HepG2 (cell line): ENCODE measurements around the gene LRRN3. TPM values are rescaled to one million over a fixed set of nuclear protein-coding genes. Genes with fewer than 3 reads are reported as not detected.

ENCODE experiments used
- ATAC-seq: fragments of 200-7000 bp; cut with Tn5 transposase; 3 replicates; pipeline ENCODE4 v1.9.1; 2020; ENCODE audit warnings: mild to moderate bottlenecking, moderate library complexity
- BruUV-seq: library from RNA; stranded (reverse); fragments of 400-500 nt; replicated peaks from 2 replicates; lab custom pipeline; 2021; lab: Mats Ljungman, UMichigan
- CTCF ChIA-PET: fragments of 300-600 bp; formaldehyde crosslinking; extraction: SDS; loops from one replicate; lab custom pipeline; 2021; ENCODE audit warnings: low total read pairs, inconsistent platforms, low intra/inter-chr PET ratio; lab: Yijun Ruan, JAX
- POLR2A ChIA-PET: fragments of 350-600 bp; sonication (Branson Sonifier 250); formaldehyde crosslinking; loops from one replicate; lab custom pipeline; 2020; ENCODE audit warnings: antibody characterized with exemption, inconsistent platforms; lab: Yijun Ruan, JAX
- DNase-seq: peaks from one replicate; pipeline ENCODE4 v3.0.0-alpha.2; 2015; ENCODE audit warnings: low spot score
- FAIRE-seq: peaks from 3 replicates; lab custom pipeline; 2011; peaks lifted over from hg19 to GRCh38; lab: Jason Lieb, UNC
- H2AFZ ChIP-seq: one replicate; pipeline ENCODE4 v1.6.1; 2011; ENCODE audit warnings: low read length, inconsistent platforms
- H3K27ac ChIP-seq: fragments of 300-600 bp; 3 replicates; pipeline ENCODE4 v1.8.0; 2011; ENCODE audit warnings: mixed run types, mild to moderate bottlenecking, mixed read lengths, low read length, inconsistent platforms; ENCODE audit not compliant: insufficient read depth; ENCODE audit errors: extremely low read length
- H3K27me3 ChIP-seq, 2 experiments: fragments of 200-600 bp in 1 of 2; 2 replicates in 1 of 2; 3 replicates in 1 of 2; pipeline versions ENCODE4 v1.6.0 to v1.8.0; 2011; ENCODE audit warnings: low read length in 2 of 2, mild to moderate bottlenecking in 2 of 2, moderate library complexity in 2 of 2, inconsistent platforms in 1 of 2; ENCODE audit not compliant: insufficient read depth in 2 of 2, control insufficient read depth in 1 of 2
- H3K36me3 ChIP-seq, 2 experiments: fragments of 200-600 bp in 1 of 2; replicated peaks in 1 of 2; 2 replicates in 1 of 2; 3 replicates in 1 of 2; pipeline versions ENCODE4 v1.5.1 to v1.8.0; 2011; ENCODE audit warnings: low read length in 2 of 2, inconsistent platforms in 1 of 2; ENCODE audit not compliant: insufficient read depth in 2 of 2, control insufficient read depth in 1 of 2
- H3K4me1 ChIP-seq: 2 replicates; pipeline ENCODE4 v1.5.1; 2012; ENCODE audit warnings: low read length, inconsistent platforms; ENCODE audit not compliant: insufficient read depth
- H3K4me2 ChIP-seq: 2 replicates; pipeline ENCODE4 v1.6.0; 2011; ENCODE audit warnings: low read depth, low read length, inconsistent platforms
- H3K4me3 ChIP-seq, 3 experiments: fragments of 200-600 bp in 1 of 3; sonication (generic), shearing (Covaris generic) in 1 of 3; replicated peaks in 1 of 3; 2 replicates each; pipeline ENCODE4 v1.5.1; 2011 to 2016; ENCODE audit warnings: low read length in 3 of 3, inconsistent platforms in 2 of 3, low read depth in 2 of 3, mild to moderate bottlenecking in 2 of 3, control low read depth in 1 of 3, mixed read lengths in 1 of 3; ENCODE audit not compliant: insufficient read depth in 1 of 3
- H3K79me2 ChIP-seq: one replicate; pipeline ENCODE4 v1.6.1; 2011; ENCODE audit warnings: low read length, inconsistent platforms; ENCODE audit not compliant: insufficient read depth
- H3K9ac ChIP-seq: 2 replicates; pipeline ENCODE4 v1.6.0; 2011; ENCODE audit warnings: mild to moderate bottlenecking, low read depth, low read length, inconsistent platforms; ENCODE audit not compliant: insufficient read depth
- H3K9me3 ChIP-seq: 2 replicates; pipeline ENCODE4 v1.5.1; 2012; ENCODE audit warnings: mild to moderate bottlenecking, low read length
- H4K20me1 ChIP-seq: 2 replicates; pipeline ENCODE4 v1.6.0; 2011; ENCODE audit warnings: inconsistent platforms, mild to moderate bottlenecking, low read length, moderate library complexity; ENCODE audit not compliant: insufficient read depth
- IRX3 ChIP-seq: sonication (generic); formaldehyde crosslinking; IDR thresholded peaks from 2 replicates; pipeline ENCODE4 v1.8.1; 2023; ENCODE audit warnings: mild to moderate bottlenecking, low read depth, missing genetic modification reagents, borderline replicate concordance
- KDM5A ChIP-seq: fragments of 200-600 bp; sonication (generic); IDR thresholded peaks from 2 replicates; pipeline ENCODE4 v1.7.0; 2018; ENCODE audit warnings: antibody characterized with exemption, mild to moderate bottlenecking, low read length, borderline replicate concordance
- MXD4 ChIP-seq: IDR thresholded peaks from 2 replicates; pipeline ENCODE4 v1.6.1; 2016; ENCODE audit warnings: mild to moderate bottlenecking, missing biosample characterization, missing genetic modification reagents
- NFYB ChIP-seq: sonication (generic); formaldehyde crosslinking; IDR thresholded peaks from 2 replicates; pipeline ENCODE4 v1.4.0; 2020; ENCODE audit warnings: missing genetic modification reagents
- ZNF383 ChIP-seq: sonication (generic); formaldehyde crosslinking; IDR thresholded peaks from 2 replicates; pipeline ENCODE4 v1.4.0; 2020; ENCODE audit warnings: missing genetic modification reagents, mild to moderate bottlenecking, borderline replicate concordance
- WGBS: methylation state at CpG from one replicate; pipeline ENCODE4 v1.1.6; 2017; ENCODE audit warnings: low lambda C conversion rate; 5-methylcytosine and 5-hydroxymethylcytosine counted together
- in situ Hi-C: cut with HindIII; loops from 2 replicates; pipeline ENCODE4 v1.10.0; 2017; ENCODE audit warnings: low pct_unique_long_range_greater_than_20kb; ENCODE audit not compliant: extremely low pct_ligation_motif_present
- intact Hi-C: fragments of 100-400 bp; cut with micrococcal nuclease; formaldehyde crosslinking; loops from one replicate; pipeline ENCODE4 v1.10.0; 2022; ENCODE audit not compliant: unreplicated experiment
- polyA plus RNA-seq, 8 experiments: library from polyadenylated mRNA; depleted of rRNA in 3 of 8; stranded (reverse) in 7 of 8; unstranded in 1 of 8; fragments of >200 nt; fragmentation: Illumina TruSeq in 4 of 8; extraction: Trizol in 4 of 8; gene quantifications; 2 replicates each; pipeline versions ENCODE4 v1.2.1 to v1.2.3, GENCODE V29; 2011 to 2016; ENCODE audit warnings: low read depth in 4 of 8, missing spikeins in 1 of 8, mixed read lengths in 1 of 8; ENCODE audit not compliant: insufficient read depth in 1 of 8
- total RNA-seq, 5 experiments: library from RNA; depleted of rRNA; stranded (reverse); fragments of >200 nt; fragmentation: Illumina TruSeq; extraction: Trizol; gene quantifications; 2 replicates each; pipeline ENCODE4 v1.2.3, GENCODE V29; 2016; ENCODE audit warnings: low read depth in 1 of 5
- TF ChIP-seq, protein P1 (sequence below), 2 experiments: sonication (generic) in 1 of 2; formaldehyde crosslinking in 1 of 2; IDR thresholded peaks; 2 replicates each; pipeline versions ENCODE4 v1.6.1 to v1.9.0; 2014 to 2022; ENCODE audit warnings: antibody characterized with exemption in 1 of 2, borderline replicate concordance in 1 of 2, inconsistent platforms in 1 of 2, low read depth in 1 of 2, missing genetic modification reagents in 1 of 2

Gene LRRN3
- total and polyA plus RNA-seq, 2 of the 13 experiments (the other 11 are each of a cell fraction or from before 2014, with no cell fraction given) = 0.07 TPM; not detected in 1

DNA sequence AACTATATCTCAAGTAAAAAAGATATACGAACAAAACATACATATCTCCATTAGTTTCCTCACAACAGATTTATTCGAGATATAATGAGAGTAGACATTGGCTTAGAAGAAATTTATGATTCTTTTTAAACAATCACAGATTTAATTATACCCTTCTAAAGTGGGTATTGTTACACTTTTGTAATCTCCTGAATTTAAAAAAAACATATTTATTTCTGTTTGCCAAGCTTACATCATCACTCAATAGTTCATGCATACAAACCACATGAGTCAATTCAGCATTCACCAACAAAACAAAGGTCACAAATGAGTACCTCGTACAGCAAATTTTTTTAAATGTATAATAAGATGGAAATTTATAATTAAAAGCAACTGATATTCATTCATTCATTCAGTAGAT is 17.6 kb downstream of the LRRN3 start:
- in situ Hi-C loops (no loop called here), intact Hi-C loops (no loop called here)
- H3K4me2 ChIP-seq = no peak overlapping the region
- no peaks in the 10 kb centered on the region for H3K79me2 ChIP-seq
- CTCF ChIA-PET = no interaction called here
- H3K4me3 ChIP-seq = no peak overlapping the region
- BruUV-seq = no TSS peak
- no peak overlapping the region for H3K9ac ChIP-seq
- peak; percentile 4 for DNase-seq
- H3K27ac ChIP-seq = no peak overlapping the region
- TF ChIP-seq NFYB (CRISPR knock-in tag) (no peak), MXD4 (no peak), ZNF383 (CRISPR knock-in tag) (no peak), KDM5A (no peak), IRX3 (CRISPR knock-in tag) (no peak)
- TF ChIP-seq, protein P1, sequence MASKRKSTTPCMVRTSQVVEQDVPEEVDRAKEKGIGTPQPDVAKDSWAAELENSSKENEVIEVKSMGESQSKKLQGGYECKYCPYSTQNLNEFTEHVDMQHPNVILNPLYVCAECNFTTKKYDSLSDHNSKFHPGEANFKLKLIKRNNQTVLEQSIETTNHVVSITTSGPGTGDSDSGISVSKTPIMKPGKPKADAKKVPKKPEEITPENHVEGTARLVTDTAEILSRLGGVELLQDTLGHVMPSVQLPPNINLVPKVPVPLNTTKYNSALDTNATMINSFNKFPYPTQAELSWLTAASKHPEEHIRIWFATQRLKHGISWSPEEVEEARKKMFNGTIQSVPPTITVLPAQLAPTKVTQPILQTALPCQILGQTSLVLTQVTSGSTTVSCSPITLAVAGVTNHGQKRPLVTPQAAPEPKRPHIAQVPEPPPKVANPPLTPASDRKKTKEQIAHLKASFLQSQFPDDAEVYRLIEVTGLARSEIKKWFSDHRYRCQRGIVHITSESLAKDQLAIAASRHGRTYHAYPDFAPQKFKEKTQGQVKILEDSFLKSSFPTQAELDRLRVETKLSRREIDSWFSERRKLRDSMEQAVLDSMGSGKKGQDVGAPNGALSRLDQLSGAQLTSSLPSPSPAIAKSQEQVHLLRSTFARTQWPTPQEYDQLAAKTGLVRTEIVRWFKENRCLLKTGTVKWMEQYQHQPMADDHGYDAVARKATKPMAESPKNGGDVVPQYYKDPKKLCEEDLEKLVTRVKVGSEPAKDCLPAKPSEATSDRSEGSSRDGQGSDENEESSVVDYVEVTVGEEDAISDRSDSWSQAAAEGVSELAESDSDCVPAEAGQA (IDR thresholded peaks at IDR 0.05; ENCODE audit: low read depth) = no peak
- TF ChIP-seq, protein P1 (CRISPR knock-in tag; IDR thresholded peaks at IDR 0.05; ENCODE audit: borderline replicate concordance) = no peak
- no peaks in the 10 kb centered on the region for H3K36me3 ChIP-seq
- FAIRE-seq = no peak
- H3K9me3 ChIP-seq = no peaks in the 10 kb centered on the region
- no peaks in the 10 kb centered on the region for H3K4me1 ChIP-seq
- no peaks in the 10 kb centered on the region for H3K27me3 ChIP-seq
- H4K20me1 ChIP-seq = no peaks in the 10 kb centered on the region
- WGBS = 70% methylated on average over 3 of the region's 3 CpGs
- ATAC-seq = no peak
- no peak overlapping the region for H2AFZ ChIP-seq
- POLR2A ChIA-PET = no interaction called here
